Stimulated activated CD8-positive, alpha-beta memory T cell treated with anti-CD3 and anti-CD28 coated beads, Interleukin-7, amount 100 ng/mL, for 24 hours (primary cell): Measurements from ENCODE around the gene VPS33B.
A peak's percentile ranks its signal among the peaks of the same experiment; 100 is the strongest.
"Not testable (repeated sequence)": the region's sequence is repeated elsewhere in the genome, so short reads cannot be mapped to it uniquely, and the experiment has no call there.

Experiments
- DNase-seq: peaks from one replicate; pipeline ENCODE4 v3.0.0-alpha.2; 2020; ENCODE audit warnings: low read depth

Gene VPS33B

GRCh38 chr15:91031796-91032195 lies 9.4 kb upstream of the VPS33B start:
- no peak for DNase-seq

- DNase-seq: no peak
These were observed 5.3 kb upstream of the VPS33B start for GRCh38 chr15:91027677-91028076.

- DNase-seq: no peak
These were observed 1.3 kb upstream of the VPS33B start for GRCh38 chr15:91023720-91024119.

- DNase-seq: no peak
These were observed 387 bp upstream of the VPS33B start for GRCh38 chr15:91022832-91023129.

GRCh38 chr15:91021516-91022074 lies 799 bp downstream of the VPS33B start:
- no peak for DNase-seq

GRCh38 chr15:91018158-91018557 lies 4.2 kb downstream of the VPS33B start:
- DNase-seq: no peak

GRCh38 chr15:91017716-91018115 lies 4.7 kb downstream of the VPS33B start:
- DNase-seq: no peak

GRCh38 chr15:91013701-91014100 lies 8.7 kb downstream of the VPS33B start:
- DNase-seq: not testable (repeated sequence)

GRCh38 chr15:91007266-91007665 lies 15.1 kb downstream of the VPS33B start:
- DNase-seq: no peak

GRCh38 chr15:91001209-91001608 lies 21.2 kb downstream of the VPS33B start:
- no peak for DNase-seq

- DNase-seq: no peak
These were observed 23.7 kb downstream of the VPS33B start for GRCh38 chr15:90998737-90999136.

GRCh38 chr15:90994417-90995311 lies 27.7 kb downstream of the VPS33B start, which contains the start of gene PRC1:
PRC1 (minus strand) TSS chr15:90994535; CDS start chr15:90994417, 118 bp downstream.
- peak; percentile 95 for DNase-seq

GRCh38 chr15:90994059-90994416 lies 28.4 kb downstream of the VPS33B start:
- DNase-seq: no peak

- no peak for DNase-seq
These were observed 30.7 kb downstream of the VPS33B start for GRCh38 chr15:90991587-90992285.

GRCh38 chr15:90990446-90990845 lies 31.9 kb downstream of the VPS33B start:
- no peak for DNase-seq

- DNase-seq: no peak
These were observed 33.2 kb downstream of the VPS33B start for GRCh38 chr15:90989040-90989768.

GRCh38 chr15:90988296-90988695 lies 34.1 kb downstream of the VPS33B start:
- DNase-seq: no peak

- no peak for DNase-seq
These were observed 34.7 kb downstream of the VPS33B start for GRCh38 chr15:90987561-90988141.

- DNase-seq: no peak
These were observed 35.4 kb downstream of the VPS33B start for GRCh38 chr15:90986790-90987507.

- DNase-seq: no peak
These were observed 40.3 kb downstream of the VPS33B start for GRCh38 chr15:90982135-90982534.

GRCh38 chr15:90981681-90982080 lies 40.7 kb downstream of the VPS33B start:
- DNase-seq: no peak
